Fibroblast of lung (primary cell): ENCODE results near the gene CD48. TPM values are rescaled to one million over a fixed set of nuclear protein-coding genes. Genes with fewer than 3 reads are reported as not detected.

ENCODE experiments used
- DNase-seq, 2 donors: peaks; one replicate each; pipeline versions ENCODE4 v3.0.0 to v3.0.0-alpha.2; 2010; ENCODE audit warnings: low read depth in 2 of 2
- H2AFZ ChIP-seq: 2 replicates; pipeline ENCODE4 v1.5.1; 2012; ENCODE audit warnings: low read length, control low read depth, inconsistent platforms
- H3K27ac ChIP-seq: 2 replicates; pipeline ENCODE4 v1.5.1; 2011; ENCODE audit warnings: low read length, control low read depth; ENCODE audit not compliant: insufficient read depth
- H3K27me3 ChIP-seq: 2 replicates; pipeline ENCODE4 v1.5.1; 2011; ENCODE audit warnings: mild to moderate bottlenecking, low read length; ENCODE audit not compliant: control insufficient read depth, insufficient read depth
- H3K36me3 ChIP-seq: 2 replicates; pipeline ENCODE4 v1.5.1; 2011; ENCODE audit warnings: low read length; ENCODE audit not compliant: control insufficient read depth, insufficient read depth
- H3K4me1 ChIP-seq: 2 replicates; pipeline ENCODE4 v1.5.1; 2011; ENCODE audit warnings: low read length; ENCODE audit not compliant: control insufficient read depth, insufficient read depth; ENCODE audit errors: extremely low read depth
- H3K4me2 ChIP-seq: 2 replicates; pipeline ENCODE4 v1.5.1; 2011; ENCODE audit warnings: low read length, control low read depth; ENCODE audit not compliant: insufficient read depth; ENCODE audit errors: extremely low read depth
- H3K4me3 ChIP-seq, 4 experiments: fragments of 200-600 bp in 1 of 4; sonication (generic) in 1 of 4; replicated peaks in 1 of 4; 2 replicates each; pipeline ENCODE4 v1.5.1; 2011 to 2016; ENCODE audit warnings: low read length in 4 of 4, low read depth in 3 of 4, mild to moderate bottlenecking in 3 of 4, control low read depth in 2 of 4, inconsistent platforms in 1 of 4, mixed read lengths in 1 of 4; ENCODE audit not compliant: insufficient read depth in 1 of 4; ENCODE audit errors: control extremely low read depth in 1 of 4
- H3K79me2 ChIP-seq: 2 replicates; pipeline ENCODE4 v1.5.1; 2012; ENCODE audit warnings: mild to moderate bottlenecking, low read length, inconsistent platforms; ENCODE audit not compliant: control insufficient read depth, insufficient read depth
- H3K9ac ChIP-seq: 2 replicates; pipeline ENCODE4 v1.5.1; 2011; ENCODE audit warnings: mild to moderate bottlenecking, low read length, control low read depth; ENCODE audit not compliant: insufficient read depth
- H3K9me3 ChIP-seq: 2 replicates; pipeline ENCODE4 v1.5.1; 2012; ENCODE audit warnings: low read depth, low read length; ENCODE audit not compliant: control insufficient read depth, insufficient read depth
- H4K20me1 ChIP-seq: 2 replicates; pipeline ENCODE4 v1.5.1; 2011; ENCODE audit warnings: low read length; ENCODE audit not compliant: control insufficient read depth, insufficient read depth; ENCODE audit errors: extremely low read depth
- EZH2 ChIP-seq: IDR thresholded peaks from 2 replicates; pipeline ENCODE4 v1.5.1; 2012; ENCODE audit warnings: low read length, control low read depth, mild to moderate bottlenecking; ENCODE audit errors: missing control alignments
- polyA plus RNA-seq, 2 donors: library from polyadenylated mRNA; depleted of rRNA in 1 of 2; stranded (reverse) in 1 of 2; unstranded in 1 of 2; fragments of >200 nt; gene quantifications; 2 replicates each; pipeline ENCODE4 v1.2.1, GENCODE V29; 2011 to 2012; ENCODE audit warnings: missing spikeins in 1 of 2
- total RNA-seq: library from RNA; depleted of rRNA; stranded (reverse); fragments of >200 nt; gene quantifications from 2 replicates; pipeline ENCODE4 v1.2.1, GENCODE V29; 2014
- TF ChIP-seq, protein P1 (sequence below), 2 donors: IDR thresholded peaks in 1 of 2; conservative IDR thresholded peaks in 1 of 2; 1 replicate in 1 of 2; 2 replicates in 1 of 2; pipeline ENCODE4 v1.5.1; 2011 to 2012; ENCODE audit warnings: low read length in 2 of 2, control low read depth in 1 of 2, inconsistent platforms in 1 of 2, low read depth in 1 of 2, mild to moderate bottlenecking in 1 of 2

The CD48 gene
- total and polyA plus RNA-seq, 2 donors (not counting 1 experiment from before 2014, with no cell fraction given) = not detected

DNA sequence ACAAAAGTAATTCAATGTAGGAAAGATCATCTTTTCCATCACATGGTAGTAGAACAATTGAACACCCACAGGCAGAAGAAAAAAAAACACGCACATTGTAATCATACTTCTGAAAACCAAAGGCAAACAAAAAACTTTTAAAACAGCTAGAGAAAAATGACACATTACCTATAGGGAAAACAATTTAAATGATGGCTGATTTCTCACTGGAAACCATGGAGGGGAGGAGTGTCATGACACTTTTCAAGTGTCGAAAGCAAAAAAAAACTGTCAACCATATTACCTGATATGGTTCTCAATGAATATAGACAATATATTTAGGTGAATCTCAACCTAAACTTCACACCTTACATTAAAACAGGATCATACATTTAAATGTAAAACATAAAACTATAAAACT, 26.6 kb upstream of the CD48 start:
- H3K4me2 ChIP-seq = no peak overlapping the region
- H3K4me1 ChIP-seq = no peaks in the 10 kb centered on the region
- no peak overlapping the region for H3K27ac ChIP-seq
- no peaks in the 10 kb centered on the region for H3K36me3 ChIP-seq
- DNase-seq = no peak
- no peaks in the 10 kb centered on the region for H3K9me3 ChIP-seq
- no peak overlapping the region for H2AFZ ChIP-seq
- no peak overlapping the region for H3K4me3 ChIP-seq
- H3K9ac ChIP-seq = no peak overlapping the region
- no peaks in the 10 kb centered on the region for H3K27me3 ChIP-seq
- H4K20me1 ChIP-seq = no peaks in the 10 kb centered on the region
- H3K79me2 ChIP-seq = no peaks in the 10 kb centered on the region
- TF ChIP-seq, protein P1, sequence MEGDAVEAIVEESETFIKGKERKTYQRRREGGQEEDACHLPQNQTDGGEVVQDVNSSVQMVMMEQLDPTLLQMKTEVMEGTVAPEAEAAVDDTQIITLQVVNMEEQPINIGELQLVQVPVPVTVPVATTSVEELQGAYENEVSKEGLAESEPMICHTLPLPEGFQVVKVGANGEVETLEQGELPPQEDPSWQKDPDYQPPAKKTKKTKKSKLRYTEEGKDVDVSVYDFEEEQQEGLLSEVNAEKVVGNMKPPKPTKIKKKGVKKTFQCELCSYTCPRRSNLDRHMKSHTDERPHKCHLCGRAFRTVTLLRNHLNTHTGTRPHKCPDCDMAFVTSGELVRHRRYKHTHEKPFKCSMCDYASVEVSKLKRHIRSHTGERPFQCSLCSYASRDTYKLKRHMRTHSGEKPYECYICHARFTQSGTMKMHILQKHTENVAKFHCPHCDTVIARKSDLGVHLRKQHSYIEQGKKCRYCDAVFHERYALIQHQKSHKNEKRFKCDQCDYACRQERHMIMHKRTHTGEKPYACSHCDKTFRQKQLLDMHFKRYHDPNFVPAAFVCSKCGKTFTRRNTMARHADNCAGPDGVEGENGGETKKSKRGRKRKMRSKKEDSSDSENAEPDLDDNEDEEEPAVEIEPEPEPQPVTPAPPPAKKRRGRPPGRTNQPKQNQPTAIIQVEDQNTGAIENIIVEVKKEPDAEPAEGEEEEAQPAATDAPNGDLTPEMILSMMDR (conservative IDR thresholded peaks at IDR 0.05 in 1 of 2, IDR thresholded peaks at IDR 0.05 in 1 of 2; ENCODE audit: low read depth in 1 of 2, low read length in 2 of 2) = no peak
- no peak for TF ChIP-seq EZH2

DNA sequence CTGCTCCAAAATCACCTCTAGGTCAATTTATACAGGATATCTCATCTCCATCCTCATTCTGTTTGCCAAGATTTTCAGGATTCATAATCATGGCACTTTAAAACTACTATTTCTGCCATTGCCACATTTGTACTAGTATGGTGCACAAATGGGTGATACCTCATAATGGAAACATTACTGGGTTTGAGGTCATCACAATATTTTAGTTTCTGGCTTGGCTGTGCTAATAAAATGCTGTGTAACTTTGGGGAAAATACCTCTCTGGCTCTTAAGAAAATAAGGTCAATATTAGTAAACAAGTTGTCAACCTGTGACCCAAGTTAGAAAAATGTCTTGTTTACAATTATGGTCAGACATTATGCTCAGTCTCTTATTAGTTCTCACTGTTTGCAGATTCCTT, 22.7 kb upstream of the CD48 start:
- no peak for TF ChIP-seq EZH2
- TF ChIP-seq, protein P1 (conservative IDR thresholded peaks at IDR 0.05 in 1 of 2, IDR thresholded peaks at IDR 0.05 in 1 of 2; ENCODE audit: low read depth in 1 of 2, low read length in 2 of 2) = no peak
- Histone ChIP-seq H3K27me3 (no peaks in the 10 kb centered on the region), H4K20me1 (no peaks in the 10 kb centered on the region), H3K4me2 (no peak overlapping the region), H3K9me3 (no peaks in the 10 kb centered on the region), H3K4me1 (no peaks in the 10 kb centered on the region), H3K27ac (no peak overlapping the region), H3K79me2 (no peaks in the 10 kb centered on the region), H3K36me3 (no peaks in the 10 kb centered on the region), H2AFZ (no peak overlapping the region), H3K9ac (no peak overlapping the region), H3K4me3 (no peak overlapping the region)
- DNase-seq = no peak

DNA sequence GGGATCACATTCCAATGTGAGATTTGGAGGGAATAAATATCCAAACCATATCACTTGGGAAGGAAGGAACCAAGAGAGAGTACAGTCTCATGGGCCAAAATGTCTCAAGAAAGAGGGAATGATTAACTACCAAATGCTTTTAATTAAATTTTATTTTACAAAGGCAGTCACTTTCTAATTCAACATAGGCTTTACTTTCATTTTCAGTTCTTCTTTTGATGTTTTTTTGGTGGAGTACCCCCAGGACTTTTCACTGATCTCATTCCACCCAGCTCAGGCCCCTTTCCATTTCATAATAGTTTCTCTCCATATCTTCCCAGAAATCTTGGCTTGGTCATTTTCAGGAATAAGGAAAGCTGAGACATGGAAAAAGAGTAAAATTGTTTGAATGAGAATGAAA, 22.3 kb upstream of the CD48 start:
- Histone ChIP-seq H3K27me3 (no peaks in the 10 kb centered on the region), H3K36me3 (no peaks in the 10 kb centered on the region), H2AFZ (no peak overlapping the region), H3K27ac (no peak overlapping the region), H4K20me1 (no peaks in the 10 kb centered on the region), H3K79me2 (no peaks in the 10 kb centered on the region), H3K4me1 (no peaks in the 10 kb centered on the region), H3K4me3 (no peak overlapping the region), H3K4me2 (no peak overlapping the region), H3K9ac (no peak overlapping the region), H3K9me3 (no peaks in the 10 kb centered on the region)
- TF ChIP-seq, protein P1 (conservative IDR thresholded peaks at IDR 0.05 in 1 of 2, IDR thresholded peaks at IDR 0.05 in 1 of 2; ENCODE audit: low read depth in 1 of 2, low read length in 2 of 2) = no peak
- TF ChIP-seq EZH2 = no peak
- no peak for DNase-seq
